ENCODE measurements around the gene CNNM4.

The CNNM4 gene

GRCh38 chr2:96859099-96859649 is 98.5 kb downstream of the CNNM4 start:
- DNase-seq (ENCODE audit: low read depth): no peak

GRCh38 chr2:96859681-96860064 is 99.0 kb downstream of the CNNM4 start:
- DNase-seq (ENCODE audit: low read depth): no peak

- DNase-seq (ENCODE audit: low read depth): no peak
Measured at GRCh38 chr2:96860065-96861029, 99.6 kb downstream of the CNNM4 start.

GRCh38 chr2:96861074-96861473 is 100.4 kb downstream of the CNNM4 start:
- DNase-seq (ENCODE audit: low read depth): no peak
